Measurements from ENCODE around the gene CCDC146.
A peak's percentile ranks its signal among the peaks of the same experiment; 100 is the strongest.

CCDC146 gene

GRCh38 chr7:77253151-77253550 is 130.7 kb downstream of the CCDC146 start:
- Histone ChIP-seq H3K4me1 (peaks cover 0 to 5% (median 0%) of the 10 kb centered on the region in 10 experiments; a peak in 2 of 20 replicates), H3K9me3 (replicated peaks in 1 of 11) (no peaks in the 10 kb centered on the region), H3K27me3 (no peaks in the 10 kb centered on the region), H3K4me3 (no peak overlapping the region), H3K27ac (no peak overlapping the region), H3K9ac (no peak overlapping the region), H3K4me2 (no peak overlapping the region), H4K20me1 (no peaks in the 10 kb centered on the region), H3K36me3 (no peaks in the 10 kb centered on the region)
- no peak for TF ChIP-seq Cebpa-rat (IDR thresholded peaks at IDR 0.05)

- no peak for TF ChIP-seq Cebpa-rat (IDR thresholded peaks at IDR 0.05)
- H4K20me1 ChIP-seq, result no peaks in the 10 kb centered on the region
- no peaks in the 10 kb centered on the region for H3K36me3 ChIP-seq
- H3K4me1 ChIP-seq, result peaks cover 0 to 5% (median 0%) of the 10 kb centered on the region in 10 experiments; a peak in 2 of 20 replicates
- H3K9me3 ChIP-seq (replicated peaks in 1 of 11), result no peaks in the 10 kb centered on the region
- no peak overlapping the region for H3K4me3 ChIP-seq
- no peaks in the 10 kb centered on the region for H3K27me3 ChIP-seq
- no peak overlapping the region for H3K4me2 ChIP-seq
- H3K9ac ChIP-seq, result no peak overlapping the region
- no peak overlapping the region for H3K27ac ChIP-seq
Observed at GRCh38 chr7:77254429-77254828, 132.0 kb downstream of the CCDC146 start.

- no peaks in the 10 kb centered on the region for H3K36me3 ChIP-seq
- peaks cover 0 to 5% (median 0%) of the 10 kb centered on the region in 10 experiments; a peak in 2 of 20 replicates for H3K4me1 ChIP-seq
- H3K9me3 ChIP-seq (replicated peaks in 1 of 11), result no peaks in the 10 kb centered on the region
- no peaks in the 10 kb centered on the region for H4K20me1 ChIP-seq
- no peak overlapping the region for H3K9ac ChIP-seq
- no peak overlapping the region for H3K4me2 ChIP-seq
- no peak for TF ChIP-seq Cebpa-rat (IDR thresholded peaks at IDR 0.05)
- no peaks in the 10 kb centered on the region for H3K27me3 ChIP-seq
- H3K27ac ChIP-seq, result no peak overlapping the region
- H3K4me3 ChIP-seq, result no peak overlapping the region
Observed at GRCh38 chr7:77254915-77255314, 132.5 kb downstream of the CCDC146 start.

GRCh38 chr7:77258014-77258413 is 135.6 kb downstream of the CCDC146 start:
- H3K4me3 ChIP-seq, result no peak overlapping the region

GRCh38 chr7:77258593-77258992 is 136.2 kb downstream of the CCDC146 start:
- TF ChIP-seq Cebpa-rat (IDR thresholded peaks at IDR 0.05), result no peak
- Histone ChIP-seq H4K20me1 (no peaks in the 10 kb centered on the region), H3K4me3 (no peak overlapping the region)

More at GRCh38 chr7:77258014-77258413, 135.6 kb downstream of the CCDC146 start:
- no peaks in the 10 kb centered on the region for H3K4me1 ChIP-seq
- H3K4me2 ChIP-seq, result no peak overlapping the region
- no peak for TF ChIP-seq Cebpa-rat (IDR thresholded peaks at IDR 0.05)
- H3K36me3 ChIP-seq, result no peaks in the 10 kb centered on the region
- no peak overlapping the region for H3K27ac ChIP-seq
- no peak overlapping the region for H3K9ac ChIP-seq
- no peaks in the 10 kb centered on the region for H4K20me1 ChIP-seq
- H3K9me3 ChIP-seq (replicated peaks in 1 of 11), result no peaks in the 10 kb centered on the region
- H3K27me3 ChIP-seq, result no peaks in the 10 kb centered on the region

GRCh38 chr7:77262316-77262715 is 139.9 kb downstream of the CCDC146 start:
- Histone ChIP-seq H3K27ac (no peak overlapping the region), H4K20me1 (no peaks in the 10 kb centered on the region), H3K9ac (no peak overlapping the region), H3K4me3 (no peak overlapping the region), H3K4me2 (no peak overlapping the region), H3K4me1 (peaks cover 0 to 6% (median 0%) of the 10 kb centered on the region in 10 experiments; a peak in 3 of 20 replicates), H3K9me3 (replicated peaks in 1 of 11) (no peaks in the 10 kb centered on the region), H3K36me3 (no peaks in the 10 kb centered on the region), H3K27me3 (no peaks in the 10 kb centered on the region)
- TF ChIP-seq Cebpa-rat (IDR thresholded peaks at IDR 0.05), result no peak

More at GRCh38 chr7:77258593-77258992, 136.2 kb downstream of the CCDC146 start:
- Histone ChIP-seq H3K9ac (no peak overlapping the region), H3K27ac (no peak overlapping the region), H3K9me3 (replicated peaks in 1 of 11) (no peaks in the 10 kb centered on the region), H3K4me2 (no peak overlapping the region), H3K27me3 (no peaks in the 10 kb centered on the region), H3K36me3 (no peaks in the 10 kb centered on the region), H3K4me1 (no peaks in the 10 kb centered on the region)

GRCh38 chr7:77265666-77266065 is 143.3 kb downstream of the CCDC146 start:
- H3K27ac ChIP-seq, result no peak overlapping the region
- H3K4me1 ChIP-seq, result peaks cover 15 to 32% (median 18%) of the 10 kb centered on the region in 10 experiments; a peak in 19 of 20 replicates
- no peak overlapping the region for H3K4me3 ChIP-seq
- no peaks in the 10 kb centered on the region for H3K27me3 ChIP-seq
- H4K20me1 ChIP-seq, result no peaks in the 10 kb centered on the region
- H3K9me3 ChIP-seq (replicated peaks in 1 of 11), result 0 out of 22 replicates have a peak, but pooled peaks cover 0 to 5% (median 0%) of the 10 kb centered on the region in 11 experiments
- no peak overlapping the region for H3K9ac ChIP-seq
- no peaks in the 10 kb centered on the region for H3K36me3 ChIP-seq
- TF ChIP-seq Cebpa-rat (IDR thresholded peaks at IDR 0.05), result no peak
- H3K4me2 ChIP-seq, result no peak overlapping the region; a peak in 1 of 22 replicates

GRCh38 chr7:77266291-77266794 is 143.9 kb downstream of the CCDC146 start:
- Histone ChIP-seq H3K4me1 (peaks cover 16 to 35% (median 20%) of the 10 kb centered on the region in 10 experiments; a peak in 19 of 20 replicates), H3K27ac (no peak overlapping the region), H3K9ac (no peak overlapping the region), H3K4me3 (no peak overlapping the region), H3K9me3 (replicated peaks in 1 of 11) (0 out of 22 replicates have a peak, but pooled peaks cover 0 to 5% (median 0%) of the 10 kb centered on the region in 11 experiments), H3K36me3 (no peaks in the 10 kb centered on the region), H3K4me2 (no peak overlapping the region), H3K27me3 (no peaks in the 10 kb centered on the region), H4K20me1 (no peaks in the 10 kb centered on the region)
- TF ChIP-seq Cebpa-rat (IDR thresholded peaks at IDR 0.05), result no peak

GRCh38 chr7:77269360-77270093 is 147.1 kb downstream of the CCDC146 start:
- H3K4me2 ChIP-seq, result peak overlapping the region; percentile 38 to 75 (median 70); a peak in 21 of 22 replicates
- no peaks in the 10 kb centered on the region for H3K27me3 ChIP-seq
- H3K4me1 ChIP-seq, result peaks cover 16 to 35% (median 20%) of the 10 kb centered on the region in 10 experiments; a peak in 19 of 20 replicates
- 0 out of 22 replicates have a peak, but pooled peaks cover 0 to 5% (median 0%) of the 10 kb centered on the region in 11 experiments for H3K9me3 ChIP-seq (replicated peaks in 1 of 11)
- peak overlapping the region in 9 of 11 experiments; percentile 28 to 68 (median 46); a peak in 13 of 22 replicates for H3K27ac ChIP-seq
- no peak for TF ChIP-seq Cebpa-rat (IDR thresholded peaks at IDR 0.05)
- H3K4me3 ChIP-seq, result no peak overlapping the region
- H3K36me3 ChIP-seq, result peaks cover 0 to 5% (median 0%) of the 10 kb centered on the region in 11 experiments; a peak in 1 of 22 replicates
- peak overlapping the region in 2 of 11 experiments; percentile 9 to 41; a peak in 3 of 22 replicates for H3K9ac ChIP-seq
- no peaks in the 10 kb centered on the region for H4K20me1 ChIP-seq

All from BLaER1 treated with 17β-estradiol and CSF1 and Interleukin-3, amounts not matched to agents 10 nM and 100 nM (cell line).